Measurements from ENCODE around the gene FUT7.
A peak's percentile ranks its signal among the peaks of the same experiment; 100 is the strongest.

Gene FUT7, protein sequence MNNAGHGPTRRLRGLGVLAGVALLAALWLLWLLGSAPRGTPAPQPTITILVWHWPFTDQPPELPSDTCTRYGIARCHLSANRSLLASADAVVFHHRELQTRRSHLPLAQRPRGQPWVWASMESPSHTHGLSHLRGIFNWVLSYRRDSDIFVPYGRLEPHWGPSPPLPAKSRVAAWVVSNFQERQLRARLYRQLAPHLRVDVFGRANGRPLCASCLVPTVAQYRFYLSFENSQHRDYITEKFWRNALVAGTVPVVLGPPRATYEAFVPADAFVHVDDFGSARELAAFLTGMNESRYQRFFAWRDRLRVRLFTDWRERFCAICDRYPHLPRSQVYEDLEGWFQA
- total RNA-seq = 5.8 to 7.2 reads per million in 2 donors

DNA sequence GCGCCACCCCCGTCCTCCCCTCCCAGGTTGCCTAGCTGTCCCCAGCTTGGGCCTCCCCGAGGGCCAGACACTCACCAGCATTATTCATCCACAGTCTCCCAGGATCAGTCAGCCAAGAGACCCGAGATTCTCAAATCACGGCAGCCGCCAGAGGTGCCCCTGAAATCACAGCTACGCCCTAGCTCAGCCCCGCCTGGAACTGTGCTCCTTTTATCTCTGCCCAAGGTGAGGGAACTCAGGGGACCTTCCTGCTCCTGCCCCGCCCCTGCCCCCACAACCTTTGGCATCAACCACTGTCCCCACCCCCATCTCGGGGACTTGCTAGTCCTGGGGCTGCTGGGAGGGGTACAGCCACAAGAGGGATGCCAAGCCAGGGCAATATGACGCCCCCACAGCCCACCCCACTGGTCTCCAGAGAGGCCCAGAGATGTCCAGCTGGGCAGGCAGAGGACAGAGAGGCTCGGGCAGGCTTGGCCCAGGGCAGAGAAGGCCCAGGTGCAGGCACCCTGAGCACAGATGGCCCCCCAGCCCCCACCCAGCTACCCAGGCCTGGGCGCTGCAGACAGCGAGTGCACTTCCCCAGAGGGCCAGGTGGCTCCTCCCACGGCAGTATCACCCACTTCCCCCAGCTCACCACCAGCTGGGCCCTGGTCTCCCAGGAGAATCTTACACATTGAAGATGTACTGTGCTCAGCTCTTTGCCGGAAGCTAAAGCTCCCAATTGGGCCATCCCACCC lies at the start of gene FUT7:
TSS of gene FUT7 (minus strand) at position 185 of the 737 bp plus-strand sequence. CDS start at position 88, 97 bp downstream.
- DNase-seq = no peak

DNA sequence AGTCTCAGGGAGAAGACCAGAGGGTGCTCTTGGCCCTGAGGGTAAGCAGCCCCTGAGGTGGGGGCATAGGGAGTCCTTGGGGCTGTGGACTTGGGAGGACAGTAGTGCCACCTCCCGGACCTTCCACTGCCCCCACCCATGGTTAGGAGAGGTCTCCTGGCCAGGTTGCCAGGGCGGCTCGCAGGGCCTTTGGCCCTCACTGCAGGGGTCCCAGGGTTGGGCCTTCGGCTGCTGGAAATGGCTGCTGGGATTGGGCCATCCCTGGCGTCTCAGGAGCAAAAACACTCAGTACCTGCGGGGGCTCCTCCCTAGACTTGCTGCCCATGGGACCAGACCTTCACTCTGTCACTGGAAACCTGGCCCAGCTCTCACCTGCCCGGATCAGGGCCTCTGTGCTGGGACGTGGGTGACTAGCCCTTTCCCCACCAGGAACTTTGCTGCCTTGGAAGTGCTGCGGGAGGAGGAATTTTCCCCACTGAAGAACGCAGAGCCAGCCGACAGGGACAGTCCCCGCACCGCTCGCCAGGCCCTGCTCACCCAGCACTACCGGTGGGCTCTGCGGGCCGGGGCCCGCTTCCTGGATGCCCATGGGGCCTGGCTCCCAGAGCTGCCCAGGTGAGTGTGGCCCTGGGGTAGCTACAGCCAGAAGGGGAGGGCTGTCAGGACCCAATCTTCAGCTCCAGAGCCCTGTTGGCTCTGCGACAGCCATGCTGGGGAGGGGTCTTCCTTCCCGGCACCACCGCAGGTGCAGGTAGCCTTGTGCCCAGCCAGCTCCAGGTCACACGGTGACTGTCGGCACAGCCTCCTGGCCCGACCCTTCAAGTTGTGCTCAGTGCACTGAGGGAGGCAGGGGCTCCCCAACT lies 48.6 kb upstream of the FUT7 start:
- DNase-seq = no peak

DNA sequence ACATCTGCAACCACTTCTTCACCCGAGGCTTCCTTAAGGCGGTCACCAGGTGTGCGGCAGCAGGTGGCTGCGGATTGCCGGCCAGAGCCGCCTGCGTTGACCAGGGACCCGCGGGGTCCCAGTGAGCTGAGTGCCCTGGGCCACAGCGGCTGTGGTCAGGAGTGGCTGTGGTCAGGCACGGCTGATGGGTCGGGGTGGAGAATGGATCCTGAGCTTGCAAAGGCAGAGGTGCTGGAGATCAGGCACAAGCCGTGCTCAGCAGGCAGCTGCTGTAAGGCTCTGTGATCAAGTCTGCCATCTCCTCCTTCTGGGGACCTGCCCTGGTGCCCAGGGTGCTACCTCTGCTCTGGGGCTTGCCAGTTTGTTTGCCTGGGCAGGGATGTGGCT lies 47.5 kb upstream of the FUT7 start:
- DNase-seq = no peak

DNA sequence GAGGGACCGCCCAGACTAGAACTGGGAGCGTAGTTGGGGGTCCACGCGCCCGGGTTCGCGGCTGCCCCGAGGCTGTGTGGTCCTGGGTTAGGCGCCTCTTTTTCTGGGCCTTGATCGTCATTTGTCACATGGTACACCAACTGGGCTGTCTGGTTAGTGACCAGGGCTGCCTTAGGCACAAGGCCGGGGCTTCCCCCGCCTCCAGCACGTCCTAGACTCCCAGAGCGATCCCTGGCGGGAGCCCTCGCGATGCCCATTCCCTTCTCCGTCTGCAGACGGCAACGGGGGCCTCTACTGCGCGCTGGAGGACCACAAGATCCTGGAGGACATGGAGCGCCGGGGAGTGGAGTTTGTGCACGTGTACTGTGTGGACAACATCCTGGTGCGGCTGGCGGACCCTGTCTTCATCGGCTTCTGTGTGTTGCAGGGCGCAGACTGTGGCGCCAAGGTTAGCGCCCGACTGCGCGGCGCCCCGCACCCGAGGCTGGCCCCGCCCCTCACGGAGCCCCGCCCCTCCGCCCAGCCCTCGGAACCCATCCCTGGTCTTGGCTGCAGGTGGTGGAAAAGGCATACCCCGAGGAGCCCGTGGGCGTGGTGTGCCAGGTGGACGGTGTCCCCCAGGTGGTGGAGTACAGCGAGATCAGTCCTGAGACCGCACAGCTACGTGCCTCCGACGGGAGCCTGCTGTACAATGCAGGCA lies 47.0 kb upstream of the FUT7 start:
- DNase-seq = no peak

DNA sequence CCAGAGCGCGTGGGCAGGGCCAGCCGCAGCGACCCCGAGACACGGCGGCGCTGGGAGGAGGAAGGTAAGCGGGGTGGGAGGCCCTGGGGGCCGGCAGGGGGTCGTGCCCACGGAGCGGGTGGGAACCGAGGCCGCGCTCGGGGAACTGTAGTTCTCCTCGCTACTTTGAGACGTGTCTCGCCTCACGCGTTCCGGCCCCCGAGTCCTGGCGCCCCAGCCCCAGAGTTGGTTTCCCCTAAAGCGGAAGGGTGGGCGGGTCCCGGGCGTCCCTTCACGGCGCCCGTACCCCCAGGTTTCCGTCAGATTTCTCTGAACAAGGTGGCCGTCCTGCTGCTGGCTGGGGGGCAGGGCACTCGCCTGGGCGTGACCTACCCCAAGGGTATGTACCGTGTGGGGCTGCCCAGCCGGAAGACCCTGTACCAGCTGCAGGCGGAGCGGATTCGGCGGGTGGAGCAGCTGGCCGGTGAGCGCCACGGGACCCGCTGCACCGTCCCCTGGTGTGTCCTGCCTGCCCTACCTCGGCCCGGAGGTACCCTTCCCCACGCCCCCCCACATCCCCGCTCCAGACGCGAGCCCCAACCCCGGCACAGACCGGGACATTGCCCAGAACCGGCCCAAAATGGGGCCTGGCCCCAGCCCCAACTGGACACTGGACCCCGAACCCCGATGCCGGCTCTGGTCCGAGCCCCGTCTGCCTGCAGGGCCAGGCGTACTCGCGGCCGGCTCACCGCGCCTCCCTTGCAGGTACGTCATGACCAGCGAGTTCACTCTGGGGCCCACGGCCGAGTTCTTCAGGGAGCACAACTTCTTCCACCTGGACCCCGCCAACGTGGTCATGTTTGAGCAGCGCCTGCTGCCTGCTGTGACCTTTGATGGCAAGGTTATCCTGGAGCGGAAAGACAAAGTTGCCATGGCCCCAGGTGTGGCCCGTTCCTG lies 46.1 kb upstream of the FUT7 start:
- no peak for DNase-seq

DNA sequence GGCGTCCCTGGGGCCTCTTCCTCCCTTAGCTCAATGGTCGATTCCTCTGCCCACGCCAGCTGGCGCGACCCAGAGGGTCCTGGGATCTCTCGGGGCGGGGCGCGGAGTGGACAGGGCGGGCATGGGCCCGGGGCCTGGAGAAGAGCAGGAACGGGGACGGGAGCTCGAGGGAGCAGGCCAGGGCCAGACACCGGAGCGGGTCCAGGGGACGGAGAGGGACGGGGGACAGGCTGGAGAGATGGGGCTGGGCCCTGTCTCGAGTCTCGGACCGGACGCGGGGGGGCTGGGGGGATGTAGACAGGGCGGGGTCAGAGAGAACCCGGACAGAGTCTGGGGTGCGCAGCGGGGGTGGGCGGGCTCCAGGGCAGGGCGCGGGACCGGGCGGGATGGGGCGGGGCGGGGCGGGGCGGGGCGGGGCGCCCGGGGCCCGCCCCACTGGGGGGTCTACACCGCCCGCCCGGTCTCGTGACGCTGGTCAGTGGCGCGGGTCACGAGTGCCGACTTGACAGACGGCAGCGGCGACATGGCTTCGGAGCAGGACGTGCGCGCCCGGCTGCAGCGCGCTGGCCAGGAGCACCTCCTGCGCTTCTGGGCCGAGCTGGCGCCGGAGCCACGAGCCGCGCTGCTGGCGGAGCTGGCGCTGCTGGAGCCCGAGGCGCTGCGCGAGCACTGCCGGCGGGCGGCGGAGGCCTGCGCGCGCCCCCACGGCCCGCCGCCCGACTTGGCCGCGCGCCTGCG lies 45.3 kb upstream of the FUT7 start, which contains the start of gene UAP1L1:
TSS of gene UAP1L1 (plus strand) at position 508 of the 738 bp plus-strand sequence. CDS start at position 524, 16 bp downstream.
- peak; percentile 64 for DNase-seq

DNA sequence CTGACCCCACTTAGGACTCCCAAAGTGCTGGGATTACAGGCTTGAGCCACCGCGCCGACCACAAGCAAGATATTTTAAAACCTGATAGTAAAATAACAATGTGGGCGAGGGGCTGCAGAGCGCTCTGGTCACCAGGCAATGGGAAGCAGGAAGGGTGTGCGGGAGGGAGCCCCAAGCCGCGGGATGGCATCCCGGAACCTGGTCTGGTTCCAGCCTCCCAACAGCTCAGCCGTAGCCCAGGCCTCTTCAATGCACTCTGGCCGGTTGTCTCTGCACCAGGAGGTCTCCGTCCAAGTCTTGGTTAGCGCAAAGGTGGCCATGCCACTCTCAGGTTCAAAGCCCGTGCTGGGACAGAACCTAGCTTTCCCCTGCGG lies 44.7 kb upstream of the FUT7 start:
- no peak for DNase-seq

DNA sequence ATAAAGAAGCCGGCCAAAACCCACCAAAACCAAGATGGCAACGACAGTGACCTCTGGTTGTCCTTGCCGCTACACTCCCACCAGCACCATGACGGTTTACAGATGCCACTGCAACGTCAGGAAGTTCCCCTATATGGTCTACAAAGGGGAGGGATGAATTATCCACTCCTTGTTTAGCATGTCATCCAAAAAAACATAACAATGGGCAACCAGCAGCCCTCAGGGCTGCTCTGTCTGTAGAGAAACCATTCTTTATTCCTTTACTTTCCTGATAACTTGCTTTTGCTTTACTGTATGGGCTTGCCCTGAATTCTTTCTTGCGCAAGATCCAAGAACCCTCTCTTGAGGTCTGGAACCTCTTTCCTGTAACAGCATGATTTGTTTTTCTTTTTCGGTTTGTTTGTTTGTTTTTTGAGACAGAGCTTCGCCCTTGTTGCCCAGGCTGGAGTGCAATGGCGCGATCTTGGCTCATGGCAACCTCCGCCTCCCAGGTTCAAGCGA lies 43.4 kb upstream of the FUT7 start:
- DNase-seq = no peak

DNA sequence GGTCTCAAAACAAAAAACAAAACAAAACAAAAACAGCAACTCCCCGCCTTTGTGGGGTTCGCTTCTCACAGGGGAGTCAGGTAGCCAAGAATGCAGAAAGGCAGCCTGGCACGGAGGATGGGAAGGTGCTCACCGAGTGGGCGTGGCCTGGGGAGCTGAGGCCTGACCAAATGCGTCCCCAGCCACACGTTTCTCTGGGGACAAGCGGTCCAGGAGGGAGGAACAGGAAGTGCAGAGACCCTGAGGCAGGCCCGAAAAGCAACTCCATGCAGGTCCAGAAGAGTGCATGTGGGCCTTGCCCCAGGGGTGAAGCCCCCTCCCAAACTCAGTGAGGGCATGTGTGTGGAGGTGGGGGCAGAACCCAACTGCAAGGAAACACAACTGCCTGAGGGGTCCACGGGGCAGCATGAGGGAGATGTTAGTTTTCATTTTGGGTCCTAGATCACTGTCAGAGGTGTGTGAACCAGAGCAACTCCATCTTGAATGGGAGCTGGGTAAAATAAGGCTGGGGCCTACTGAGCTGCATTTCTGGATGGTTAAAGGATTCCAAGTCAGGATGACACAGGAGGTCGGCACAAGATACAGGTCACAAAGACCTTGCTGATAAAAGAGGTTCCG lies 42.9 kb upstream of the FUT7 start:
- DNase-seq = no peak

DNA sequence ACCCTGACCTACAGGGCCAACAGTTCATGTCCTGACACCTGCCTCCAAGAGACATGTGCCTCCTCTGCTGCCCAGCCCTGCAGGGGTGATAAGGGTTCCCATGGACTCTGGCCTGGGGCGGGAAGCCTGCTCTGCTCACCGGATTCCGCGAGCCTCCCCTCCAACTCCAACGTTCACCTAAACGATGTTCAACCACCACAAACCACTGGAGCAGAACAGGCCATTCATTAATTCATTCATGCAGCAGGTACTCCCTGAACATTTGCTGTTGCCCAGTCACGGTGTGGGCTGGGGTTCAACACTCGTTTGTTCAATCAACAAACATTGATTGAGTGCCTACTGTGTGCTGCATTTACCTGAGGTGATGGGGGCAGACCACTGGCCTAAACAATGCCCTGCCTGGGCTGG lies 42.1 kb upstream of the FUT7 start:
- DNase-seq = no peak

DNA sequence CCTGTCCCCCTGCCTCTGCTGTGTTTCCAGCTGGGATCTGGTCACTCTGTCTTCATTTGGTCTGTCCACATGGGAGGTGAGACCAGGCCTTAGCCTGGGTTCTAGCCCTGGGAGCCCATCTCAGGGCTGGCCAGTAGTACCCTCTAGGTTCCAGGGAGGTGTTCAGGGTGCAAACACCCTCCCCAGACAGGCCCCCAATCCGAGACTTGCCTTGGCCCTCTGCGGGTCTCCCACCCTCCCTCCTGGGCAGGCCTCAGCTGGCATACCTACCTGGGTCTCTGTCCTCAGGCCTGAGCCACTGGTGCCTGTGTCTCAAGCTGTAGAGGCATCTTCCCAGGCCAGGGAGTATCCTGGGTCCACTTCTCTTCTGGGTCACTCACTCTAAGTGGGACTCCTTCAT lies 39.4 kb upstream of the FUT7 start:
- DNase-seq = no peak

DNA sequence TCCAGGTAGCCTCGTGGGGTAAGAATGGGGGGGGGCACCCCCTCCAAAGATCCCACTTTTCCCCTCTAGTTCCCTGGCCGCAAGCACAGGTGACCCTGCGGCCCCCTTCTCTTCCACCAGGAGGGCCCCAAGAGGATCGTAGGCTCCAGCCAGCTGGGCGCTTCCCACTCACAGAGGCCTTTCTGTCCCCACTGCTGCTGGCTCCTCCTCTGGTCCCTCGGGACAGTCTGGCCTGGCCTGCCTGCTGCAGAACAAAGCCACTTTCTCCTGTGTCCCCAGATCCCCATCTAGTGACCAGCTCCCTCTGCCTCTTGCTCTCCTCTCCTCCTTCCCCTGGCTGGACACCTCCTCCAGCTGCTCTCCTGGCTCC lies 39.0 kb upstream of the FUT7 start:
- no peak for DNase-seq

DNA sequence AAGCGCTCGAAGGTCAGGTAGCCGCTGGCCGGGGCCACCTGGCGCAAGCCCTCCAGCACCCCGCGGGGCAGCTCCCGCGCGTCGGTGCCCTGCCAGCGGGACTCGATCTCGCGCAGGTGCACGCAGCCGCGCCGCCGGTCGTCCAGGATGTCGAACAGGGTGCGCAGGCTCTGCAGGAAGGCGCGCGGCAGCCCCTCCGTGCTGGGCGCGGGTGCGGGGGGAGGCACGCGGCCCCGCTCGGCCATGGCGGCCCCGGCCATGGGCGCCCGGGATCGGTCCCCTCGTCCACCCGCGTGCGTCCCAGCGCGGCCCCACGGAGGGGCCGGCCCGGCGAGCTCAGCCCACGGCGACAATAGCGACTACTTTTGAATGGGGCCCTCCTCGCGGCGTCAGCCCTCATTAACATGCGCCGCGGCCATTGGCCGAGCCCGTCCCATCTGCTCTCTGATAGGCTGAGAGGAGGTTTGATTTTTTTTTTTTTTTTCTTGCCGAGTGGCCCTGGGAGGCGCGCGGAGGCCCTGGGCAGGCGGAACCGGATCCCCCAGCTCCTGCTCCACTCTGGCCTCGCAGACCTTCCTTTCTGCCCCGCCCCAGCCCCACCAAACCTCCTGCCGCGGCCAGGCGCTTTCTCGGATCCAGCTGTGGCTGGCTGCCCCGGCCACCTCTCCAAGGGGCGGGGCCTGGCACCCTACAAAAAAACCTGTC lies 38.5 kb upstream of the FUT7 start, which contains the start of gene SAPCD2:
TSS of gene SAPCD2 (minus strand) at position 357 of the 705 bp plus-strand sequence. CDS start at position 260, 97 bp downstream.
- DNase-seq = peak; percentile 76

DNA sequence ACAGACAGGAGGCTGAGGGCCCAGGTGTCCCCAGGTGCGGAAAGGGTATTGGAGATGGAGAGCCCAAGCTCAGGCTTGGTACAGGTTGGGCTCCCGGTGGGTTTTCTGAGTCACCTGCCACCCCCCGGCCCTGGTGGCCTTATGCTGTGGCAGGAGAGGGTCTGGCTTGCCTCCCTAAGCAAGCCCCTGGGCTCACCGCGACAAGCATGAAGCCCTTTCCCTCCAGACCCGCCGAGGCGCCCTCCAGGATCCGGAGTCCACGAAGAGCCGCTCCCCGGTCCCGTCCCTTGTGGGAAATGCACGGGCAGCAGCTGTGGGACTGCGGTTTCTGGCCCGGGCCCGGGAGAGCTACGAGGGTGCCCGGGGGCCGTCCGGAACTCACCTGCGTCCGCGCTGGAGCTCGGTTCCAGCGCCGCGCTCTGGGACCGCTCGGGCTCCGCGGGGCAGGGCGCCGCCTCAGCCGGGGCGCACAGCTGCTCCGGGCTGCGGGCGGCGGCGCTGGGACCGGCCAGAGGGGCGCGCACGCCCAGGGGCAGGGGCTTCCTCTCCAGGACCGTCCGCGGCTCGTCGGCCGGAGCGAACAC lies 37.7 kb upstream of the FUT7 start:
- DNase-seq = no peak

DNA sequence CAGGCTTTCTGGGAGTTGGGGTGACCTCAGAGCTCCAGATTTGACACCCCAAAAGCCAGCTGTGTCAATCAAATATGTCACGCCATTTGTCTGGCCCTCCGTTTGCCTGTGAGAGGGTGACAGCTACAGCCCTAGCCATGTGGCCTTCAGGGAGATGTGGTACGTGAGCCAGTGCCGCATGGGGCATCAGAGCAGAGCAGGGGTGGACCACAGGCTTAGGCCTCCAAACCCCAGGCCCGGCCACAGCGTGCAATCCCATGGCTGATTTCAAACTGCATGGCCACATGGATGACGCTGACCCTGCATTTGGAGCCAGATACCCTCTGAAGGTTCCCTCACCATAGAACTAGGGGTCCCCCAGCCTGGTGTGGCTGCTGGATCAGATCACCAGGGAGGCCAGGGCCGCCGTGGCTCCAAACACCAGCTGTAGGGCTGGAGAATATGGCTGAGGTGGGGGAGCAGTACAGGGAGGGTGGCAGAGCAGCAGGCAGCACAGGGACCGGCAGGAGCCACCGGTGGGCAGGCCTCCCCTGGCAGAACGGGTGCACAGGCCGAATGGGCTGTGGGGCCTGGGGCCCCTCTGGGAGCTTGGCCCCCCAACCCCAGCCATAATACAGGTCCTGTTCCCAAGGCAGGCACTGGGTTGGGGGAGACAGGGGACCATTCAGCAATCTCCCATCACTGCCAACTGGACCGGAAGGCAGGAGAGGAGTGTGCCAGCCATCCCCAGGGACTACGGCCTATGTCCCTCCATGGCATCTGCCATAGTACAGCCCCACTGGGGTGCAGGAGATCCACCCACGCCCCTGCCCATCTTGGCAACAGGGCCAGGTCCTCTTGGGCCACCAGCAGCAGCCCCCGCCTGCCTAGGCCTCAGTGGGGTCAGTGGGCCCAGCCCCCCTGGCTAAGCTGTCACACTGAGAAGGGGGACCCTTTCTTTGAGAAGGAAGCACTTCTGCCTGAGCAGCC lies 36.9 kb upstream of the FUT7 start:
- DNase-seq = no peak

DNA sequence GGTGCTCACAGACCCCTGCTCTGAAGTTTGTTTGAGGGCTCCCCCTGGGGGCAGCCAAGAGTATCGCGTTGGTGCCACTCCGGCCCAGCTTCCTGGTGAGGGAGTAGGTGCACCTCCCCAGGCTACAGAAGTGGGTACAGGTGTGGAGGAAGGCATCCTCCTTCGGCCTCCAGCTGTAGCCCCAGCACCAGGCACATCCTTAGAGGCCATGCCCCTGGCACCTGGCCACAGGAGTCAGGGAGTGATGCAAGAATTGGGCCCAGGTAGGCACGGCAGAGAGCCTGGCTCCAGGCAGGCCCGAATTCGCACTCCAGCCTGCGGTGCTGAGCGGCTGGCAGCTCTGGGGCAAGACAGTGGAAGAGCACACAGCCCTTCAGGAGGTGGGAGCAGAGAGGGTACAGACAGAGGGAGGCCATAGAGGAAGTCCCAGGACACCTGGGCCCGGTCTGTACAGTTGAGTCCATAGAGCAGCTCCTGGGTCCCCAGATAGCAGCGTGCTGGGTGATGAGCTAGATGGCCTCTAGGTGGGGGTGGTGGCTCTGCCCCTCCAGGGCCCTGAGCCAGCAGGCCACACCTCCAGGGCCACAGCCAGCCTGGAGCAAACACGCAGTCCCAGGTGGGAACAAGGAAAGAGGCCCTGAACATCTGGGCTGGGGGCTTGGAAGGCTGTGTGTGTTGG lies 36.1 kb upstream of the FUT7 start:
- peak; percentile 31 for DNase-seq
